OCI-LY7 (cell line): Measurements from ENCODE around the gene PEMT. TPM values are rescaled to one million over a fixed set of nuclear protein-coding genes. Genes with fewer than 3 reads are reported as not detected.

Source experiments
- BruUV-seq: library from RNA; stranded (reverse); fragments of 400-500 nt; replicated peaks from 2 replicates; lab custom pipeline; 2021; lab: Mats Ljungman, UMichigan
- CTCF ChIA-PET: fragments of 300-600 bp; sonication (Branson Sonifier 250); formaldehyde crosslinking; loops from one replicate; lab custom pipeline; 2022; ENCODE audit warnings: antibody characterized with exemption; ENCODE audit not compliant: unreplicated experiment; lab: Charles Lee
- POLR2A ChIA-PET: fragments of 300-600 bp; sonication (Branson Sonifier 250); formaldehyde crosslinking; loops from one replicate; lab custom pipeline; 2022; ENCODE audit warnings: antibody characterized with exemption; lab: Charles Lee
- DNase-seq: peaks from one replicate; pipeline ENCODE4 v3.0.0-alpha.2; 2015; ENCODE audit warnings: low spot score
- H2AFZ ChIP-seq: fragments of 200-600 bp; sonication (generic), shearing (Covaris generic); 2 replicates; pipeline ENCODE4 v1.6.1; 2014; ENCODE audit warnings: mild to moderate bottlenecking, antibody characterized with exemption, low read length, moderate library complexity
- H3K27ac ChIP-seq: fragments of 200-600 bp; sonication (generic); 2 replicates; pipeline ENCODE4 v1.5.1; 2014; ENCODE audit warnings: mixed run types, low read depth, mild to moderate bottlenecking, moderate library complexity, low read length, inconsistent platforms; ENCODE audit not compliant: poor library complexity, severe bottlenecking
- H3K36me3 ChIP-seq: fragments of 200-600 bp; sonication (generic); 2 replicates; pipeline ENCODE4 v1.6.1; 2014; ENCODE audit warnings: mild to moderate bottlenecking, antibody characterized with exemption, low read length, moderate library complexity, mixed read lengths; ENCODE audit not compliant: insufficient read depth
- H3K4me1 ChIP-seq: fragments of 200-600 bp; sonication (generic); 2 replicates; pipeline ENCODE4 v1.5.1; 2014; ENCODE audit warnings: mild to moderate bottlenecking, low read length; ENCODE audit not compliant: insufficient read depth, poor library complexity, severe bottlenecking
- H3K4me2 ChIP-seq: fragments of 200-600 bp; sonication (generic); 2 replicates; pipeline ENCODE4 v1.6.1; 2014; ENCODE audit warnings: mild to moderate bottlenecking, low read length
- H3K4me3 ChIP-seq: fragments of 200-600 bp; sonication (generic); 2 replicates; pipeline ENCODE4 v1.5.1; 2014; ENCODE audit warnings: mild to moderate bottlenecking, low read depth, low read length; ENCODE audit not compliant: poor library complexity, severe bottlenecking
- H3K79me2 ChIP-seq: fragments of 200-600 bp; sonication (generic); 2 replicates; pipeline ENCODE4 v1.6.1; 2016; ENCODE audit warnings: low read depth, mild to moderate bottlenecking, low read length, moderate library complexity, mixed read lengths; ENCODE audit not compliant: insufficient read depth
- H3K9me2 ChIP-seq: fragments of 200-600 bp; sonication (generic); 2 replicates; pipeline ENCODE4 v1.6.1; 2016; ENCODE audit warnings: mild to moderate bottlenecking, low read length, mixed read lengths; ENCODE audit not compliant: insufficient read depth
- H3K9me3 ChIP-seq: fragments of 200-600 bp; sonication (generic); 2 replicates; pipeline ENCODE4 v1.6.1; 2014; ENCODE audit warnings: mild to moderate bottlenecking, mixed run types, low read length, mixed read lengths
- H4K20me1 ChIP-seq: fragments of 200-600 bp; sonication (generic); 2 replicates; pipeline ENCODE4 v1.6.1; 2014; ENCODE audit warnings: mild to moderate bottlenecking, antibody characterized with exemption, low read length, moderate library complexity, mixed read lengths; ENCODE audit not compliant: insufficient read depth
- CTCF ChIP-seq: fragments of 200-600 bp; sonication (generic); conservative IDR thresholded peaks from 2 replicates; pipeline ENCODE4 v1.5.1; 2014; ENCODE audit warnings: mild to moderate bottlenecking, antibody characterized with exemption, low read length, moderate library complexity, mixed read lengths
- EZH2phosphoT487 ChIP-seq: fragments of 200-600 bp; sonication (generic); IDR thresholded peaks from 2 replicates; pipeline ENCODE4 v1.6.1; 2018; ENCODE audit warnings: low read depth, borderline replicate concordance, mild to moderate bottlenecking, mixed run types, antibody characterized with exemption, low read length, moderate library complexity, mixed read lengths
- intact Hi-C: fragments of 100-400 bp; cut with micrococcal nuclease; formaldehyde crosslinking; loops from one replicate; pipeline ENCODE4 v1.10.0; 2022; ENCODE audit not compliant: unreplicated experiment
- total RNA-seq, 2 experiments: library from RNA; depleted of rRNA in 1 of 2; stranded (reverse); fragments of >200 nt in 1 of 2; shearing (Covaris generic) in 1 of 2; gene quantifications; 2 replicates each; pipeline ENCODE4 v1.2.3, GENCODE V29; 2014 to 2022

PEMT gene
- total RNA-seq, 2 experiments from 2014 or later, result 27.3 to 53.5 TPM

- ChIA-PET CTCF (interaction anchor here (0.7 to 1.3 kb wide), 2 partner anchors 95 to 145 kb away, joined by 5 to 6 read pairs; partner anchors contain the start of gene PEMT), POLR2A (interaction anchor here (1.2 kb wide), 1 partner anchor 94 kb away, joined by 3 read pairs; the partner anchor contains the start of gene PEMT)
- DNase-seq, result no peak
- Histone ChIP-seq H3K9me2 (no peaks in the 10 kb centered on the region), H3K9me3 (no peaks in the 10 kb centered on the region), H3K79me2 (no peaks in the 10 kb centered on the region), H3K4me3 (peak overlapping the region; percentile 22), H2AFZ (no peak overlapping the region), H3K36me3 (peaks cover 9% of the 10 kb centered on the region), H3K4me2 (peak overlapping the region; percentile 46), H3K27ac (no peak overlapping the region), H4K20me1 (no peaks in the 10 kb centered on the region; the same call in 1 of the 2 replicates), H3K4me1 (peaks cover 10% of the 10 kb centered on the region)
- no TSS peak for BruUV-seq
- TF ChIP-seq CTCF (peak; percentile 63), EZH2phosphoT487 (no peak)
- intact Hi-C loops, result no loop called here
Observed at GRCh38 chr17:17497065-17497844, 94.3 kb downstream of the PEMT start.

GRCh38 chr17:17496189-17497064 lies 95.1 kb downstream of the PEMT start, which contains the start of gene RASD1:
TSS of gene RASD1 (minus strand) at chr17:17496395. CDS start at chr17:17496181, 214 bp downstream.
- H3K4me2 ChIP-seq, result peak within 1 kb of the TSS; percentile 67
- no TSS peak for BruUV-seq
- no peak within 1 kb of the TSS for H3K27ac ChIP-seq
- no peaks in the 10 kb centered on the region for H3K9me2 ChIP-seq
- TF ChIP-seq EZH2phosphoT487, result no peak
- peak; percentile 83 for TF ChIP-seq CTCF
- CTCF ChIA-PET, result interaction anchor here (0.7 to 1.3 kb wide), 3 partner anchors 73 to 146 kb away, joined by 3 to 6 read pairs (median 5); partner anchors contain the start of gene PEMT
- H3K79me2 ChIP-seq, result no peaks in the 10 kb centered on the region
- intact Hi-C loops, result loop anchor here (1.0 kb wide), 3 partner anchors 72 to 145 kb away; no protein-coding TSS in a partner anchor
- no peaks in the 10 kb centered on the region; the same call in 1 of the 2 replicates for H4K20me1 ChIP-seq
- no peaks in the 10 kb centered on the region for H3K9me3 ChIP-seq
- peak; percentile 75 for DNase-seq
- peaks cover 17% of the 10 kb centered on the region for H3K36me3 ChIP-seq
- peak within 1 kb of the TSS; percentile 41 for H3K4me3 ChIP-seq
- no peak within 1 kb of the TSS for H2AFZ ChIP-seq
- peaks cover 10% of the 10 kb centered on the region for H3K4me1 ChIP-seq
- POLR2A ChIA-PET, result interaction anchor here (0.8 to 1.2 kb wide), 2 partner anchors 95 kb away, joined by 3 read pairs; partner anchors contain the start of gene PEMT
